ENCODE measurements around the gene ORMDL3. TPM values are rescaled to one million over a fixed set of nuclear protein-coding genes. Genes with fewer than 3 reads are reported as not detected.

The ORMDL3 gene
- polyA plus RNA-seq, 2 of the 4 experiments (the other 2 are of a cell fraction) = 26.9 to 52.1 TPM

DNA sequence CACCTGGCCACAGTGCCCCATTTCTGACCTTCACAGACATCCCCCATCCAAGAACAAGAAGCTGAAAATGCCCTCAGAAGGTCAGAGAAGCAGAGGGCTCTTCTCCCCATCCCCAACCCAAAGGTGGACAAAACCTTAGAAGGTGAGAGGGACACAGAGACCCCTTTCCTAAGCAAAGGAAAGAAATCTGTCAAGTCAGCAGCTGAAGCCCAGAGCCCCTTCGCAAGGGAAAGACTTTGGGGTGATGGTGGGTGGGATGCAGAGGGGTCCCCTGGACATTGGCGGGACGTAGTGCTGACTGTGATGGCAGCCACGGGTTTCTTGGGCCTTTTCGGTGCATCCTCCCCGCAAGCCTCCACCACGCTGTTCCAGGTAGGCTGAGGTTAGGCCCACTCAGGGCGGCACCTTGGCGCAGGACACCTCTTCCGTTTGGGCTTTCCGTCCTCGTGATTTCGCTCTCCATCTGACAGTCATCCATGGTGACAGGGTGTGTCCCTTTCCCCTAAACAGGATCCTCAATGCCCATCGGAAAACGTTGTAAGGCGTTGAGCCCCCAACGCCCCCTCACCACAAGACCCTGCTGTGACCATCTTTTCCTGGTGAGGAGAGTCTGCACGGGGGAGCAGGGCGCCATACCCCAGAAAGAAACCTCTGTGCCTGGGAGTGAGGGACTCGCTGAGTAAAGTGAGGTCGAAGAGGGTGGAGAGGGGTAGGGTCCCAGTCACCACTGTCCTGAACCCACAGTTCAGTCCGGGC lies 24.7 kb upstream of the ORMDL3 start (continued):
- TF ChIP-seq, protein P1, sequence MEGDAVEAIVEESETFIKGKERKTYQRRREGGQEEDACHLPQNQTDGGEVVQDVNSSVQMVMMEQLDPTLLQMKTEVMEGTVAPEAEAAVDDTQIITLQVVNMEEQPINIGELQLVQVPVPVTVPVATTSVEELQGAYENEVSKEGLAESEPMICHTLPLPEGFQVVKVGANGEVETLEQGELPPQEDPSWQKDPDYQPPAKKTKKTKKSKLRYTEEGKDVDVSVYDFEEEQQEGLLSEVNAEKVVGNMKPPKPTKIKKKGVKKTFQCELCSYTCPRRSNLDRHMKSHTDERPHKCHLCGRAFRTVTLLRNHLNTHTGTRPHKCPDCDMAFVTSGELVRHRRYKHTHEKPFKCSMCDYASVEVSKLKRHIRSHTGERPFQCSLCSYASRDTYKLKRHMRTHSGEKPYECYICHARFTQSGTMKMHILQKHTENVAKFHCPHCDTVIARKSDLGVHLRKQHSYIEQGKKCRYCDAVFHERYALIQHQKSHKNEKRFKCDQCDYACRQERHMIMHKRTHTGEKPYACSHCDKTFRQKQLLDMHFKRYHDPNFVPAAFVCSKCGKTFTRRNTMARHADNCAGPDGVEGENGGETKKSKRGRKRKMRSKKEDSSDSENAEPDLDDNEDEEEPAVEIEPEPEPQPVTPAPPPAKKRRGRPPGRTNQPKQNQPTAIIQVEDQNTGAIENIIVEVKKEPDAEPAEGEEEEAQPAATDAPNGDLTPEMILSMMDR (IDR thresholded peaks at IDR 0.05) = no peak
- TF ChIP-seq TP53 (CRISPR knock-in tag; IDR thresholded peaks at IDR 0.05) = no peak

DNA sequence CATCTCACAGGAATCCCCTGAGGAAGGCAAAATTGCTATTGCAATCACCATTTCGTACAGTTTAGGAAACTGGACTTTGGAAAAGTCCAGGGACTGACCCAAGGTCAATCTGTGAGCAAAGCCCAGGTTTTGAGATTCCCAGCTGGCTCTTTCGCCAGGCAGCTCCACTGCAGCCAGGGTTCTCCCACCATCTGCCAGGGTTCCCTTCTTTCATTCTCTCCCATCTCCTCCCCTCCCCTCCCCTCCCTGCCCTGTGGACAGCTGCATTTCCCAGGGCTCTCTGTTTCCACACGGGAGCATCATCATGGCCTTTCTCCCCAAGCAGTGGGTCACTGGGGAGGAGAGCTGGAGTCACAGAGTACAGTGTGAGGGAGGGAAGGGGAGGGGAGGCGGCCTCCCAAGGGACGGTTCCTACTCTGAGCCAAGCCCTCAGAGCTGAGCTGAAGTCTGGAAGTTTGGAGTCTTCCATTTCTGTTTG lies 23.5 kb upstream of the ORMDL3 start:
- ATAC-seq (no peak), FAIRE-seq (no peak), DNase-seq (ENCODE audit: low read depth in 1 of 2, low spot score in 1 of 2) (no peak)
- Histone ChIP-seq H3K4me2 (no peak overlapping the region), H3K27ac (no peak overlapping the region), H3K4me1 (peaks cover 10% of the 10 kb centered on the region), H3K4me3 (no peak overlapping the region), H3K9me3 (no peaks in the 10 kb centered on the region)
- WGBS (ENCODE audit: missing lambda C conversion rate) = 76% methylated on average over 5 of the region's 5 CpGs
- TF ChIP-seq HOXA7 (CRISPR knock-in tag; IDR thresholded peaks at IDR 0.05) = no peak
- TF ChIP-seq MAZ (IDR thresholded peaks at IDR 0.05; ENCODE audit: borderline replicate concordance, low read depth, low read length) = no peak
- TF ChIP-seq, protein P2, sequence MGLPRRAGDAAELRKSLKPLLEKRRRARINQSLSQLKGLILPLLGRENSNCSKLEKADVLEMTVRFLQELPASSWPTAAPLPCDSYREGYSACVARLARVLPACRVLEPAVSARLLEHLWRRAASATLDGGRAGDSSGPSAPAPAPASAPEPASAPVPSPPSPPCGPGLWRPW (IDR thresholded peaks at IDR 0.05) = no peak
- TF ChIP-seq, protein P3, sequence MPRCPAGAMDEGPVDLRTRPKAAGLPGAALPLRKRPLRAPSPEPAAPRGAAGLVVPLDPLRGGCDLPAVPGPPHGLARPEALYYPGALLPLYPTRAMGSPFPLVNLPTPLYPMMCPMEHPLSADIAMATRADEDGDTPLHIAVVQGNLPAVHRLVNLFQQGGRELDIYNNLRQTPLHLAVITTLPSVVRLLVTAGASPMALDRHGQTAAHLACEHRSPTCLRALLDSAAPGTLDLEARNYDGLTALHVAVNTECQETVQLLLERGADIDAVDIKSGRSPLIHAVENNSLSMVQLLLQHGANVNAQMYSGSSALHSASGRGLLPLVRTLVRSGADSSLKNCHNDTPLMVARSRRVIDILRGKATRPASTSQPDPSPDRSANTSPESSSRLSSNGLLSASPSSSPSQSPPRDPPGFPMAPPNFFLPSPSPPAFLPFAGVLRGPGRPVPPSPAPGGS (IDR thresholded peaks at IDR 0.05) = no peak
- no peak for TF ChIP-seq SREBF2 (IDR thresholded peaks at IDR 0.05)
- TF ChIP-seq, protein P4, sequence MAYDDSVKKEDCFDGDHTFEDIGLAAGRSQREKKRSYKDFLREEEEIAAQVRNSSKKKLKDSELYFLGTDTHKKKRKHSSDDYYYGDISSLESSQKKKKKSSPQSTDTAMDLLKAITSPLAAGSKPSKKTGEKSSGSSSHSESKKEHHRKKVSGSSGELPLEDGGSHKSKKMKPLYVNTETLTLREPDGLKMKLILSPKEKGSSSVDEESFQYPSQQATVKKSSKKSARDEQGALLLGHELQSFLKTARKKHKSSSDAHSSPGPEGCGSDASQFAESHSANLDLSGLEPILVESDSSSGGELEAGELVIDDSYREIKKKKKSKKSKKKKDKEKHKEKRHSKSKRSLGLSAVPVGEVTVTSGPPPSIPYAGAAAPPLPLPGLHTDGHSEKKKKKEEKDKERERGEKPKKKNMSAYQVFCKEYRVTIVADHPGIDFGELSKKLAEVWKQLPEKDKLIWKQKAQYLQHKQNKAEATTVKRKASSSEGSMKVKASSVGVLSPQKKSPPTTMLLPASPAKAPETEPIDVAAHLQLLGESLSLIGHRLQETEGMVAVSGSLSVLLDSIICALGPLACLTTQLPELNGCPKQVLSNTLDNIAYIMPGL (CRISPR knock-in tag; IDR thresholded peaks at IDR 0.05; ENCODE audit: borderline replicate concordance) = no peak
- TF ChIP-seq EHMT2 (IDR thresholded peaks at IDR 0.05; ENCODE audit: low read depth) = no peak
- no peak for TF ChIP-seq TFCP2L1 (CRISPR knock-in tag; IDR thresholded peaks at IDR 0.05)
- TF ChIP-seq, protein P5, sequence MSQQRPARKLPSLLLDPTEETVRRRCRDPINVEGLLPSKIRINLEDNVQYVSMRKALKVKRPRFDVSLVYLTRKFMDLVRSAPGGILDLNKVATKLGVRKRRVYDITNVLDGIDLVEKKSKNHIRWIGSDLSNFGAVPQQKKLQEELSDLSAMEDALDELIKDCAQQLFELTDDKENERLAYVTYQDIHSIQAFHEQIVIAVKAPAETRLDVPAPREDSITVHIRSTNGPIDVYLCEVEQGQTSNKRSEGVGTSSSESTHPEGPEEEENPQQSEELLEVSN (IDR thresholded peaks at IDR 0.05; ENCODE audit: borderline replicate concordance, low read depth) = no peak
- no peak for TF ChIP-seq MYC (IDR thresholded peaks at IDR 0.05; ENCODE audit: borderline replicate concordance, low read length)
- TF ChIP-seq, protein P6, sequence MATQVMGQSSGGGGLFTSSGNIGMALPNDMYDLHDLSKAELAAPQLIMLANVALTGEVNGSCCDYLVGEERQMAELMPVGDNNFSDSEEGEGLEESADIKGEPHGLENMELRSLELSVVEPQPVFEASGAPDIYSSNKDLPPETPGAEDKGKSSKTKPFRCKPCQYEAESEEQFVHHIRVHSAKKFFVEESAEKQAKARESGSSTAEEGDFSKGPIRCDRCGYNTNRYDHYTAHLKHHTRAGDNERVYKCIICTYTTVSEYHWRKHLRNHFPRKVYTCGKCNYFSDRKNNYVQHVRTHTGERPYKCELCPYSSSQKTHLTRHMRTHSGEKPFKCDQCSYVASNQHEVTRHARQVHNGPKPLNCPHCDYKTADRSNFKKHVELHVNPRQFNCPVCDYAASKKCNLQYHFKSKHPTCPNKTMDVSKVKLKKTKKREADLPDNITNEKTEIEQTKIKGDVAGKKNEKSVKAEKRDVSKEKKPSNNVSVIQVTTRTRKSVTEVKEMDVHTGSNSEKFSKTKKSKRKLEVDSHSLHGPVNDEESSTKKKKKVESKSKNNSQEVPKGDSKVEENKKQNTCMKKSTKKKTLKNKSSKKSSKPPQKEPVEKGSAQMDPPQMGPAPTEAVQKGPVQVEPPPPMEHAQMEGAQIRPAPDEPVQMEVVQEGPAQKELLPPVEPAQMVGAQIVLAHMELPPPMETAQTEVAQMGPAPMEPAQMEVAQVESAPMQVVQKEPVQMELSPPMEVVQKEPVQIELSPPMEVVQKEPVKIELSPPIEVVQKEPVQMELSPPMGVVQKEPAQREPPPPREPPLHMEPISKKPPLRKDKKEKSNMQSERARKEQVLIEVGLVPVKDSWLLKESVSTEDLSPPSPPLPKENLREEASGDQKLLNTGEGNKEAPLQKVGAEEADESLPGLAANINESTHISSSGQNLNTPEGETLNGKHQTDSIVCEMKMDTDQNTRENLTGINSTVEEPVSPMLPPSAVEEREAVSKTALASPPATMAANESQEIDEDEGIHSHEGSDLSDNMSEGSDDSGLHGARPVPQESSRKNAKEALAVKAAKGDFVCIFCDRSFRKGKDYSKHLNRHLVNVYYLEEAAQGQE (IDR thresholded peaks at IDR 0.05) = no peak
- no peak for TF ChIP-seq ZNF302 (CRISPR knock-in tag; IDR thresholded peaks at IDR 0.05)
- no peak for TF ChIP-seq PHF8 (IDR thresholded peaks at IDR 0.05; ENCODE audit: borderline replicate concordance, low read depth)
- TF ChIP-seq POLR2A (IDR thresholded peaks at IDR 0.05; ENCODE audit: low read length) = no peak
- TF ChIP-seq MAFK (IDR thresholded peaks at IDR 0.05; ENCODE audit: partially characterized antibody) = no peak
- no peak for TF ChIP-seq HOXB13 (CRISPR knock-in tag; IDR thresholded peaks at IDR 0.05; ENCODE audit: low read depth)
- TF ChIP-seq, protein P7, sequence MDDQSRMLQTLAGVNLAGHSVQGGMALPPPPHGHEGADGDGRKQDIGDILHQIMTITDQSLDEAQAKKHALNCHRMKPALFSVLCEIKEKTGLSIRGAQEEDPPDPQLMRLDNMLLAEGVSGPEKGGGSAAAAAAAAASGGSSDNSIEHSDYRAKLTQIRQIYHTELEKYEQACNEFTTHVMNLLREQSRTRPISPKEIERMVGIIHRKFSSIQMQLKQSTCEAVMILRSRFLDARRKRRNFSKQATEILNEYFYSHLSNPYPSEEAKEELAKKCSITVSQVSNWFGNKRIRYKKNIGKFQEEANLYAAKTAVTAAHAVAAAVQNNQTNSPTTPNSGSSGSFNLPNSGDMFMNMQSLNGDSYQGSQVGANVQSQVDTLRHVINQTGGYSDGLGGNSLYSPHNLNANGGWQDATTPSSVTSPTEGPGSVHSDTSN (IDR thresholded peaks at IDR 0.05) = no peak
- TF ChIP-seq HEYL (CRISPR knock-in tag; IDR thresholded peaks at IDR 0.05) = no peak
- POLR2A ChIA-PET = no interaction called here
- CTCF ChIA-PET = interaction anchor here (0.6 to 5.4 kb wide), 3 partner anchors 11 to 431 kb away, joined by 3 to 43 read pairs (median 11); partner anchors contain the start of gene PSMD3

Measured in A549 (cell line).